CD14-positive monocyte (primary cell): Measurements from ENCODE around the gene HOXD4. TPM values are rescaled to one million over a fixed set of nuclear protein-coding genes. Genes with fewer than 3 reads are reported as not detected.

Source experiments
- DNase-seq, 3 donors: peaks; one replicate each; pipeline ENCODE4 v3.0.0-alpha.2; 2011 to 2022
- H2AFZ ChIP-seq: 2 replicates; pipeline ENCODE4 v1.6.0; 2012; ENCODE audit warnings: mild to moderate bottlenecking, low read depth, low read length, inconsistent platforms; ENCODE audit not compliant: insufficient read depth, poor library complexity, severe bottlenecking
- H3K27ac ChIP-seq, 2 donors: 1 replicate in 1 of 2; 2 replicates in 1 of 2; pipeline ENCODE4 v1.5.1; 2012 to 2013; ENCODE audit warnings: low read length in 2 of 2, control low read depth in 1 of 2, inconsistent platforms in 1 of 2, low read depth in 1 of 2, mild to moderate bottlenecking in 1 of 2
- H3K27me3 ChIP-seq, 2 donors: one replicate each; pipeline versions ENCODE4 v1.6.0 to v1.6.1; 2011 to 2013; ENCODE audit warnings: low read length in 2 of 2; ENCODE audit not compliant: control insufficient read depth in 2 of 2, insufficient read depth in 2 of 2
- H3K36me3 ChIP-seq, 2 donors: replicated peaks in 1 of 2; 1 replicate in 1 of 2; 2 replicates in 1 of 2; pipeline versions ENCODE4 v1.5.1 to v1.6.1; 2012 to 2013; ENCODE audit warnings: low read length in 2 of 2, control low read depth in 1 of 2, inconsistent platforms in 1 of 2, mild to moderate bottlenecking in 1 of 2; ENCODE audit not compliant: insufficient read depth in 2 of 2, control insufficient read depth in 1 of 2
- H3K4me1 ChIP-seq, 2 donors: 1 replicate in 1 of 2; 2 replicates in 1 of 2; pipeline versions ENCODE4 v1.5.1 to v1.6.1; 2012 to 2013; ENCODE audit warnings: low read length in 2 of 2, control low read depth in 1 of 2, inconsistent platforms in 1 of 2, mild to moderate bottlenecking in 1 of 2, moderate library complexity in 1 of 2; ENCODE audit not compliant: insufficient read depth in 2 of 2, control insufficient read depth in 1 of 2
- H3K4me2 ChIP-seq: replicated peaks from 2 replicates; pipeline ENCODE3; 2012; ENCODE audit warnings: low read length, moderate library complexity, mild to moderate bottlenecking; ENCODE audit not compliant: poor library complexity, severe bottlenecking; ENCODE audit errors: extremely low read depth
- H3K4me3 ChIP-seq, 3 experiments: fragments of 200-600 bp in 1 of 3; sonication (generic) in 1 of 3; replicated peaks in 1 of 3; 1 replicate in 2 of 3; 2 replicates in 1 of 3; pipeline ENCODE4 v1.5.1; 2011 to 2013; ENCODE audit warnings: low read length in 3 of 3, mild to moderate bottlenecking in 3 of 3, control low read depth in 2 of 3, low read depth in 2 of 3, inconsistent platforms in 1 of 3, moderate library complexity in 1 of 3
- H3K79me2 ChIP-seq: 2 replicates; pipeline ENCODE4 v1.6.0; 2012; ENCODE audit warnings: mild to moderate bottlenecking, control low read depth, inconsistent platforms, low read length, moderate library complexity; ENCODE audit not compliant: insufficient read depth
- H3K9ac ChIP-seq: 2 replicates; pipeline ENCODE4 v1.6.0; 2017; ENCODE audit warnings: low read length, mild to moderate bottlenecking; ENCODE audit not compliant: insufficient read depth, poor library complexity, severe bottlenecking
- H3K9me3 ChIP-seq, 2 donors: replicated peaks in 1 of 2; 1 replicate in 1 of 2; 2 replicates in 1 of 2; pipeline versions ENCODE4 v1.5.1 to v1.6.1; 2012 to 2013; ENCODE audit warnings: low read length in 2 of 2, control low read depth in 1 of 2; ENCODE audit not compliant: control insufficient read depth in 1 of 2, insufficient read depth in 1 of 2
- H4K20me1 ChIP-seq: 2 replicates; pipeline ENCODE4 v1.6.0; 2012; ENCODE audit warnings: mild to moderate bottlenecking, low read length, control low read depth, moderate library complexity; ENCODE audit not compliant: insufficient read depth
- H3K27ac Mint-ChIP-seq, 7 donors: one replicate each; pipeline ENCODE4 v1.8.0; 2020; ENCODE audit warnings: mild to moderate bottlenecking in 7 of 7, mixed read lengths in 7 of 7, moderate library complexity in 6 of 7, inconsistent platforms in 2 of 7
- H3K27me3 Mint-ChIP-seq, 3 donors: one replicate each; pipeline ENCODE4 v1.8.0; 2021 to 2022; ENCODE audit warnings: low read depth in 3 of 3, mild to moderate bottlenecking in 3 of 3, mixed read lengths in 3 of 3, moderate library complexity in 3 of 3, inconsistent platforms in 1 of 3
- H3K36me3 Mint-ChIP-seq, 2 donors: one replicate each; pipeline ENCODE4 v1.8.0; 2020; ENCODE audit warnings: mixed read lengths in 2 of 2, inconsistent platforms in 1 of 2, mild to moderate bottlenecking in 1 of 2
- H3K4me1 Mint-ChIP-seq: one replicate; pipeline ENCODE4 v1.8.0; 2020; ENCODE audit warnings: mild to moderate bottlenecking, mixed read lengths
- H3K4me3 Mint-ChIP-seq, 2 donors: one replicate each; pipeline ENCODE4 v1.8.0; 2020; ENCODE audit warnings: mild to moderate bottlenecking in 2 of 2, mixed read lengths in 2 of 2, moderate library complexity in 1 of 2
- H3K9me3 Mint-ChIP-seq, 7 donors: one replicate each; pipeline ENCODE4 v1.8.0; 2020 to 2022; ENCODE audit warnings: mixed read lengths in 7 of 7, mild to moderate bottlenecking in 6 of 7, moderate library complexity in 6 of 7, inconsistent platforms in 2 of 7
- WGBS: methylation state at CpG from one replicate; pipeline ENCODE4 v1.1.5; 2013; ENCODE audit warnings: missing lambda C conversion rate; ENCODE audit not compliant: insufficient coverage; 5-methylcytosine and 5-hydroxymethylcytosine counted together
- intact Hi-C, 2 donors: fragments of 100-400 bp; cut with micrococcal nuclease; formaldehyde crosslinking; loops; one replicate each; pipeline versions ENCODE4 v1.15.0 to v1.15.1; 2023
- polyA minus RNA-seq: library from RNA; depleted of rRNA, polyadenylated mRNA; stranded (reverse); fragments of >200 nt; gene quantifications from 2 replicates; pipeline ENCODE4 v1.2.3, GENCODE V29; 2012
- polyA plus RNA-seq, 3 donors: library from polyadenylated mRNA; depleted of rRNA in 1 of 3; unstranded in 2 of 3; stranded (reverse) in 1 of 3; fragments of 300-500 nt in 2 of 3; fragments of >200 nt in 1 of 3; fragmentation: Illumina TruSeq in 2 of 3; gene quantifications; 1 replicate in 2 of 3; 2 replicates in 1 of 3; pipeline ENCODE4 v1.2.3, GENCODE V29; 2012 to 2021
- total RNA-seq, 12 experiments: library from RNA in 1 of 12; stranded (reverse) in 1 of 12; fragments of 120-200 nt in 1 of 12; gene quantifications; one replicate each; pipeline ENCODE4 v1.2.4 and lab custom pipeline; 2013 to 2026; ENCODE audit warnings: mixed read lengths in 6 of 12, inconsistent platforms in 1 of 12
- TF ChIP-seq, protein P1 (sequence below): fragments of 200-600 bp; IDR thresholded peaks from one replicate; pipeline ENCODE4 v1.8.0; 2022; ENCODE audit warnings: antibody characterized with exemption, mild to moderate bottlenecking

Gene HOXD4
- total RNA-seq (2013) = 0.04 TPM
- polyA plus RNA-seq (not detected), polyA minus RNA-seq (not detected in 2 replicates), total RNA-seq (lab: John Stamatoyannopoulos, UW) (0 to 0.35 (median 0) reads per million in 11 experiments)

DNA sequence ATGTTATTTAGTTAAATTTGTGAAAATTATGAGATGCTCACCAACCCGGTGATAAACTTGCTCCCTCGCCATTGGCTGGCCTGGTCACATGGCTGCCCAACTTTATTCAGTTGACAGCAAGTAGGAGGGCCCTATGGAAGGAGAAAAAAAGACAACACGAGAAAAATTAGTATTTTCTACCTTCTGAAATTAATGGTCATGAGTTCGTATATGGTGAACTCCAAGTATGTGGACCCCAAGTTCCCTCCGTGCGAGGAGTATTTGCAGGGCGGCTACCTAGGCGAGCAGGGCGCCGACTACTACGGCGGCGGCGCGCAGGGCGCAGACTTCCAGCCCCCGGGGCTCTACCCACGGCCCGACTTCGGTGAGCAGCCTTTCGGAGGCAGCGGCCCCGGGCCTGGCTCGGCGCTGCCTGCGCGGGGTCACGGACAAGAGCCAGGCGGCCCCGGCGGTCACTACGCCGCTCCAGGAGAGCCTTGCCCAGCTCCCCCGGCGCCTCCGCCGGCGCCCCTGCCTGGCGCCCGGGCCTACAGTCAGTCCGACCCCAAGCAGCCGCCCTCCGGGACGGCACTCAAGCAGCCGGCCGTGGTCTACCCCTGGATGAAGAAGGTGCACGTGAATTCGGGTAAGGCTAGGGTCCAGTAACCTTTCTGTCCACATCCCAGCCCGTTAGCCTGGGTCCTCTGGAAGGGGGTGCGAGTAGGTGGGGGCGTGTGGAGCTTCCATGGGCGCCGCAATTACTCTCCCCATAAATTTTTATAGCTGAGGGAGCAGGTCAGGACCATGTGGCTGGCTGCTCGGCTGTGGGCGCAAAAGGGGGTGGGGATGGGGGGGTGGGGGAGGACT, at the start of gene HOXD4:
HOXD4 (plus strand) TSS at position 109 of the 846 bp plus-strand sequence; CDS start at position 193, 84 bp downstream.
- TF ChIP-seq, protein P1, sequence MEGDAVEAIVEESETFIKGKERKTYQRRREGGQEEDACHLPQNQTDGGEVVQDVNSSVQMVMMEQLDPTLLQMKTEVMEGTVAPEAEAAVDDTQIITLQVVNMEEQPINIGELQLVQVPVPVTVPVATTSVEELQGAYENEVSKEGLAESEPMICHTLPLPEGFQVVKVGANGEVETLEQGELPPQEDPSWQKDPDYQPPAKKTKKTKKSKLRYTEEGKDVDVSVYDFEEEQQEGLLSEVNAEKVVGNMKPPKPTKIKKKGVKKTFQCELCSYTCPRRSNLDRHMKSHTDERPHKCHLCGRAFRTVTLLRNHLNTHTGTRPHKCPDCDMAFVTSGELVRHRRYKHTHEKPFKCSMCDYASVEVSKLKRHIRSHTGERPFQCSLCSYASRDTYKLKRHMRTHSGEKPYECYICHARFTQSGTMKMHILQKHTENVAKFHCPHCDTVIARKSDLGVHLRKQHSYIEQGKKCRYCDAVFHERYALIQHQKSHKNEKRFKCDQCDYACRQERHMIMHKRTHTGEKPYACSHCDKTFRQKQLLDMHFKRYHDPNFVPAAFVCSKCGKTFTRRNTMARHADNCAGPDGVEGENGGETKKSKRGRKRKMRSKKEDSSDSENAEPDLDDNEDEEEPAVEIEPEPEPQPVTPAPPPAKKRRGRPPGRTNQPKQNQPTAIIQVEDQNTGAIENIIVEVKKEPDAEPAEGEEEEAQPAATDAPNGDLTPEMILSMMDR = no peak
- no peak for DNase-seq
- Mint-ChIP-seq H3K27me3 (peaks cover 95 to 100% (median 96%) of the 10 kb centered on the region in 3 donors), H3K9me3 (peaks cover 0 to 32% (median 16%) of the 10 kb centered on the region in 7 donors), H3K36me3 (peaks cover 3% of the 10 kb centered on the region in 2 donors), H3K4me3 (peak within 1 kb of the TSS in 1 of 2 donors; percentile 77), H3K4me1 (peaks cover 2% of the 10 kb centered on the region), H3K27ac (peak within 1 kb of the TSS in 1 of 7 donors; percentile 32)
- 2% methylated on average over 44 of the region's 55 CpGs for WGBS
- Histone ChIP-seq H3K27ac (no peak within 1 kb of the TSS), H3K9me3 (peaks cover 0 to 63% of the 10 kb centered on the region in 2 donors), H3K79me2 (no peaks in the 10 kb centered on the region), H2AFZ (no peak within 1 kb of the TSS), H3K4me2 (no peak within 1 kb of the TSS), H3K36me3 (no peaks in the 10 kb centered on the region), H3K4me1 (no peaks in the 10 kb centered on the region), H3K4me3 (no peak within 1 kb of the TSS), H3K9ac (no peak within 1 kb of the TSS), H3K27me3 (peaks cover 92 to 99% of the 10 kb centered on the region in 2 donors), H4K20me1 (no peaks in the 10 kb centered on the region)
- intact Hi-C loops = no loop called here

DNA sequence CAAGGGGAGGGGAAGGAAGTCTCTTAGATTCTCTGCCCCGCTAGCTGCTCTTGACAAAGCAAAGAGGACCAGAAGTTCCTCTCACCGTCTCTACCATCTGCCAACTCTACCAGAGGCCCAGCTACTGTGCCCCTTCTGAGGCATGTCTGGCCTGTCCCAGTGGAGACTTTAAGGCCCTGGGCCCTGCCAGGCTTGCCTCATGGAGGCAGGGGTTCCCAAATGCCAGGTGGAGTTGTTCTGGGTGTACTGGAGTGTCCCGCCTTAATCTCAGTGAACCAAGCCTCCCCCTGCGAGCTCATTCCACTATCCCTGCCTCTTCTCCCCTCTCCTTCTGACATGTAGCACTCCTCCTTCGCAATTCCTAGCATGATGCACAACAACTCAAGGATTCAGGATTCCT, 49.5 kb upstream of the HOXD4 start:
- Mint-ChIP-seq H3K4me3 (peak overlapping the region in 1 of 2 donors; percentile 71), H3K9me3 (peaks cover 0 to 39% (median 32%) of the 10 kb centered on the region in 7 donors), H3K27ac (no peak overlapping the region), H3K36me3 (peaks cover 0 to 5% of the 10 kb centered on the region in 2 donors), H3K4me1 (peaks cover 30% of the 10 kb centered on the region), H3K27me3 (peaks cover 97 to 100% (median 97%) of the 10 kb centered on the region in 3 donors)
- Histone ChIP-seq H3K36me3 (no peaks in the 10 kb centered on the region), H4K20me1 (no peaks in the 10 kb centered on the region), H3K4me2 (no peak overlapping the region), H3K27me3 (peaks cover 86 to 99% of the 10 kb centered on the region in 2 donors), H3K9me3 (peaks cover 0 to 79% of the 10 kb centered on the region in 2 donors), H3K4me1 (peaks cover 9 to 17% of the 10 kb centered on the region in 2 donors), H3K27ac (no peak overlapping the region), H3K79me2 (no peaks in the 10 kb centered on the region), H2AFZ (no peak overlapping the region), H3K4me3 (no peak overlapping the region), H3K9ac (no peak overlapping the region)
- TF ChIP-seq, protein P1 = no peak
- intact Hi-C loops = no loop called here
- 0% methylated on average over 1 of the region's 5 CpGs for WGBS
- DNase-seq = no peak
